HG02884 (cell line): ENCODE measurements around the gene MSI2.

ENCODE experiments used
- ATAC-seq: cut with Tn5 transposase; IDR thresholded peaks from one replicate; pipeline ENCODE4 v1.9.1; 2021; ENCODE audit warnings: mild to moderate bottlenecking, moderate library complexity; ENCODE audit not compliant: unreplicated experiment

MSI2 gene

GRCh38 chr17:57363580-57363979 is 107.3 kb downstream of the MSI2 start:
- ATAC-seq, result no peak

GRCh38 chr17:57363998-57364643 is 107.8 kb downstream of the MSI2 start:
- no peak for ATAC-seq

- ATAC-seq, result no peak
Observed at GRCh38 chr17:57365420-57365819, 109.1 kb downstream of the MSI2 start.

GRCh38 chr17:57366177-57366557 is 109.8 kb downstream of the MSI2 start:
- no peak for ATAC-seq

GRCh38 chr17:57366558-57367351 is 110.4 kb downstream of the MSI2 start:
- ATAC-seq, result no peak

- no peak for ATAC-seq
Observed at GRCh38 chr17:57368637-57369336, 112.5 kb downstream of the MSI2 start.

- no peak for ATAC-seq
Observed at GRCh38 chr17:57369509-57369945, 113.2 kb downstream of the MSI2 start.

- no peak for ATAC-seq
Observed at GRCh38 chr17:57370037-57370581, 113.8 kb downstream of the MSI2 start.

GRCh38 chr17:57370619-57371018 is 114.3 kb downstream of the MSI2 start:
- no peak for ATAC-seq

GRCh38 chr17:57372156-57372555 is 115.8 kb downstream of the MSI2 start:
- ATAC-seq, result no peak

- ATAC-seq, result no peak
Observed at GRCh38 chr17:57373048-57373447, 116.7 kb downstream of the MSI2 start.

GRCh38 chr17:57373756-57374155 is 117.4 kb downstream of the MSI2 start:
- no peak for ATAC-seq

- no peak for ATAC-seq
Observed at GRCh38 chr17:57375040-57375769, 118.9 kb downstream of the MSI2 start.

- ATAC-seq, result no peak
Observed at GRCh38 chr17:57375770-57376225, 119.5 kb downstream of the MSI2 start.

- no peak for ATAC-seq
Observed at GRCh38 chr17:57377094-57377493, 120.8 kb downstream of the MSI2 start.

GRCh38 chr17:57379237-57379894 is 123.0 kb downstream of the MSI2 start:
- no peak for ATAC-seq

GRCh38 chr17:57379895-57380434 is 123.6 kb downstream of the MSI2 start:
- ATAC-seq, result no peak

GRCh38 chr17:57381498-57381897 is 125.2 kb downstream of the MSI2 start:
- ATAC-seq, result no peak

GRCh38 chr17:57384219-57384618 is 127.9 kb downstream of the MSI2 start:
- ATAC-seq, result no peak

- ATAC-seq, result no peak
Observed at GRCh38 chr17:57385975-57386374, 129.7 kb downstream of the MSI2 start.
